Prostate gland (tissue), 2 donors: ENCODE results near the gene MTMR10. TPM values are rescaled to one million over a fixed set of nuclear protein-coding genes. Genes with fewer than 3 reads are reported as not detected.
A peak's percentile ranks its signal among the peaks of the same experiment; 100 is the strongest.

ENCODE experiments used
- DNase-seq: peaks from one replicate; pipeline ENCODE4 v3.0.0-alpha.2; 2019; ENCODE audit warnings: low spot score
- H3K27ac ChIP-seq, 2 donors: fragments of 200-600 bp; sonication (generic); 2 replicates each; pipeline ENCODE4 v1.5.1; 2017 to 2019
- H3K27me3 ChIP-seq: fragments of 200-600 bp; sonication (generic); replicated peaks from 2 replicates; pipeline ENCODE4 v1.5.1; 2019; ENCODE audit not compliant: insufficient read depth
- H3K36me3 ChIP-seq, 2 donors: fragments of 200-600 bp; sonication (generic); 1 replicate in 1 of 2; 2 replicates in 1 of 2; pipeline versions ENCODE4 v1.5.1 to v1.8.1; 2017 to 2019
- H3K4me1 ChIP-seq: fragments of 200-600 bp; sonication (generic); replicated peaks from 2 replicates; pipeline ENCODE4 v1.5.1; 2019
- H3K4me3 ChIP-seq, 2 donors: fragments of 200-600 bp; sonication (generic); 2 replicates each; pipeline ENCODE4 v1.5.1; 2017 to 2019
- H3K9me3 ChIP-seq: fragments of 200-600 bp; sonication (generic); 2 replicates; pipeline ENCODE4 v1.5.1; 2017
- POLR2A ChIP-seq: fragments of 450-650 bp; IDR thresholded peaks from one replicate; pipeline ENCODE4 v1.6.1; 2016; ENCODE audit warnings: antibody characterized with exemption, mild to moderate bottlenecking
- POLR2AphosphoS5 ChIP-seq: sonication (generic); formaldehyde crosslinking; IDR thresholded peaks from one replicate; pipeline ENCODE4 v1.6.1; 2017; ENCODE audit warnings: antibody characterized with exemption
- WGBS: methylation state at CpG from one replicate; pipeline ENCODE4 v1.1.5; 2018; 5-methylcytosine and 5-hydroxymethylcytosine counted together
- intact Hi-C: fragments of 100-400 bp; cut with DNase I; formaldehyde crosslinking; loops from one replicate; pipeline ENCODE4 v1.14.2; 2022
- total RNA-seq, 2 donors: library from RNA; depleted of rRNA; stranded (reverse); fragments of >200 nt; gene quantifications; one replicate each; pipeline ENCODE4 v1.1.0, GENCODE V29; 2016
- TF ChIP-seq, protein P1 (sequence below), 4 experiments: fragments of 200-600 bp in 2 of 4; fragments of 450-650 bp in 2 of 4; sonication (generic) in 2 of 4; IDR thresholded peaks; 1 replicate in 3 of 4; 2 replicates in 1 of 4; pipeline ENCODE4 v1.5.1; 2016 to 2019; ENCODE audit warnings: antibody characterized with exemption in 4 of 4, mild to moderate bottlenecking in 2 of 4, moderate library complexity in 2 of 4

MTMR10 gene
- total RNA-seq, 2 donors from 2014 or later = 32.5 to 35.2 TPM

DNA sequence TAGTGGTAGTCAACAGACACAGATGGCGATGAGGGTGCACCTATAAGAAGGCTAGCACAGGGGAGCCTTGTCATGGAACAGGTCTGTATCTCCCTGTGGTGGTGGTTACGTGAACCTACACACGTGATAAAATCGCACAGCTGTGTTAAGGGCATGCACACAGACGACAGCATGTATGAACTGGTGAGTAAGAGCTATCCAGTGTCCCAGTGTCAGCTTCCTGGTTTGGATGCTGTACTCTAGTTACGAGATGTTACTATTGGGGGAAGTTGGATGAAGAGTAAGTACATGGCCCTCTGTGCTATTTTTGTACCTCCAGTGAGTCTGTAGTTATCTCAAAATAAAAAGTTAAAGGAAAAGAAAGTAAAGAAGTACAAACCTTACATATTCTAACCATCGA lies 38.2 kb downstream of the MTMR10 start:
- Histone ChIP-seq H3K9me3 (no peaks in the 10 kb centered on the region), H3K27ac (no peak overlapping the region), H3K4me3 (no peak overlapping the region), H3K36me3 (peaks cover 4 to 13% of the 10 kb centered on the region in 2 donors), H3K27me3 (no peaks in the 10 kb centered on the region), H3K4me1 (no peaks in the 10 kb centered on the region)
- intact Hi-C loops = no loop called here
- WGBS = 93% methylated on average over 7 of the region's 7 CpGs
- TF ChIP-seq, protein P1, sequence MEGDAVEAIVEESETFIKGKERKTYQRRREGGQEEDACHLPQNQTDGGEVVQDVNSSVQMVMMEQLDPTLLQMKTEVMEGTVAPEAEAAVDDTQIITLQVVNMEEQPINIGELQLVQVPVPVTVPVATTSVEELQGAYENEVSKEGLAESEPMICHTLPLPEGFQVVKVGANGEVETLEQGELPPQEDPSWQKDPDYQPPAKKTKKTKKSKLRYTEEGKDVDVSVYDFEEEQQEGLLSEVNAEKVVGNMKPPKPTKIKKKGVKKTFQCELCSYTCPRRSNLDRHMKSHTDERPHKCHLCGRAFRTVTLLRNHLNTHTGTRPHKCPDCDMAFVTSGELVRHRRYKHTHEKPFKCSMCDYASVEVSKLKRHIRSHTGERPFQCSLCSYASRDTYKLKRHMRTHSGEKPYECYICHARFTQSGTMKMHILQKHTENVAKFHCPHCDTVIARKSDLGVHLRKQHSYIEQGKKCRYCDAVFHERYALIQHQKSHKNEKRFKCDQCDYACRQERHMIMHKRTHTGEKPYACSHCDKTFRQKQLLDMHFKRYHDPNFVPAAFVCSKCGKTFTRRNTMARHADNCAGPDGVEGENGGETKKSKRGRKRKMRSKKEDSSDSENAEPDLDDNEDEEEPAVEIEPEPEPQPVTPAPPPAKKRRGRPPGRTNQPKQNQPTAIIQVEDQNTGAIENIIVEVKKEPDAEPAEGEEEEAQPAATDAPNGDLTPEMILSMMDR (IDR thresholded peaks at IDR 0.05) = no peak
- TF ChIP-seq POLR2A = no peak
- TF ChIP-seq POLR2AphosphoS5 = no peak
- DNase-seq = no peak

DNA sequence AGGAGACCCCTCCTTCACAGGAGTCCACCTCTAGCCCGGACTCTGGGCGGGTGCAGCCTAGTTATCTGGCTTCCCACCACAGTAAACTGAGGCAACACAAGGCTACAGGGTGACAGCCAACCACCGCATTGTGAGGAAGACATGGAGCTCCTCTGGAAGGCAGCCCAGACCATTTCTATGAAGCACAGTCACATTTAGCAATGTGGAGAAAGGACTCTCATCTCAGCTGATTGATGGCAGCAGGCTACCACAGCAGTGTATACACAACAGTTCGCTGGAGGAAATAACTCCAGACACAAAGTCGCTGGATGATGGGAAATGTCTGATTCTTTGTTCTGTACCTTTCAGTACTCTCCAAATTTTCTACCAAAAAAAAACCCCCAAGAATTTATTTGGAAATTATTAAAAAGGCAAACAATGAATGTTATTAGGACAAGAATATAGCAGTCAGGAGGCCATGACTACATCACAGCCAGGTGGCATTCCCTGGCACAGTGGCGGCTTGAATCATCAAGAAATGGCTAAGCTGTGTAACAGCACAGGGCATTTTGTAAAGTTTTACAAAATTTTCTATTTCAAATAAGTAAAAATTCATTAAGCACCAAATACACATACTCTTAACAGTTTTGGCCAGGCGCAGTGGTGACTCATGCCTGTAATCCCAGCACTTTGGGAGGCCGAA lies 47.6 kb downstream of the MTMR10 start:
- peaks cover 5% of the 10 kb centered on the region for H3K4me1 ChIP-seq
- DNase-seq = no peak
- H3K9me3 ChIP-seq = no peaks in the 10 kb centered on the region
- peak overlapping the region in 1 of 2 donors; percentile 8 for H3K27ac ChIP-seq
- H3K27me3 ChIP-seq = no peaks in the 10 kb centered on the region
- peaks cover 4 to 16% of the 10 kb centered on the region in 2 donors for H3K36me3 ChIP-seq
- no peak for TF ChIP-seq POLR2AphosphoS5
- no peak for TF ChIP-seq POLR2A
- TF ChIP-seq, protein P1 (IDR thresholded peaks at IDR 0.05) = no peak
- 90% methylated on average over 8 of the region's 8 CpGs for WGBS
- H3K4me3 ChIP-seq = no peak overlapping the region
- intact Hi-C loops = no loop called here

DNA sequence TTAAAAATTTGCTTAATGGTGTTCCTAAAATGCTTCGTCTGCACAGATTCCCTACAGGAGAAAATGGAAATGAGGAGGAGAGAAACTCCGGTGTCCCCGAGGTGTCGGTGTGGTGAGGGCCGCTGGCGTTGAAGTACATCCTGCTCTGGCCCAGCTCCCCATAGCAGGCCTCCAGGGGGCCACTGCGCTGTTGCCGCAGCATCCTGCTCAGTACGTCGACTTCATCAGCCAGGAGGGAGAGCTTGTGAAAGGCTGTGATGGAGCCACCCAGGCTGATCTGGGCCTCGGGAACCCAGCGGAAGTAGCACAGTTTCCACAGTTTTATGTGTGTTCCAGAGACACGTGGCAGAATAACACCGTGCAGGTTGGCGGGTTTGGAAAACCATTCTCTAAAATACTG lies 49.9 kb downstream of the MTMR10 start:
- Histone ChIP-seq H3K27ac (no peak overlapping the region), H3K36me3 (peaks cover 4 to 16% of the 10 kb centered on the region in 2 donors), H3K4me3 (no peak overlapping the region), H3K4me1 (no peaks in the 10 kb centered on the region), H3K27me3 (no peaks in the 10 kb centered on the region), H3K9me3 (no peaks in the 10 kb centered on the region)
- TF ChIP-seq POLR2AphosphoS5 (no peak), POLR2A (no peak)
- TF ChIP-seq, protein P1 (IDR thresholded peaks at IDR 0.05) = no peak
- intact Hi-C loops = no loop called here
- WGBS = 84% methylated on average over 15 of the region's 15 CpGs
- DNase-seq = no peak

DNA sequence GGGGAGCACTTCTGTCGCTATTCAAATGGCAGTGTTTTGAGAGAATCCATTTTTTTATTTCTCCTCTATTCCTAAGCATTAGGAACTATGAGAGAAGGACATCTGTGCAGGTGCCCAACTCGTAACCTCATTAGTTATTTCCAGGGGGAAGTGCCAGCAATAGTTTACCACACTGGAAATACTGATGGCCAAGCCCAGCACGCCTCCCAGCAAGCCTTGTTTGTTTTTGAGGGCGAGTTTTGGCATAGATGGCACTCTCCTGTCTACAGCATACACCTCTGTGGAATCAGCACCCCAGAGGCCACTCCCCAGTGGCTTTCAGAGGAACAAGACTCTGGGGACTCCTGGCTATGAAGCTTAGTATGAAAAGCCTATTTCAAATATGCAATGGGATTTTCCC lies 51.1 kb downstream of the MTMR10 start:
- peak; percentile 75 for DNase-seq
- Histone ChIP-seq H3K27me3 (no peaks in the 10 kb centered on the region), H3K4me1 (no peaks in the 10 kb centered on the region), H3K4me3 (no peak overlapping the region), H3K27ac (peak overlapping the region; percentile 20 to 42), H3K9me3 (no peaks in the 10 kb centered on the region), H3K36me3 (peaks cover under 1 to 13% of the 10 kb centered on the region in 2 donors)
- 53% methylated on average over 4 of the region's 4 CpGs for WGBS
- TF ChIP-seq POLR2AphosphoS5 (peak; percentile 40), POLR2A (no peak)
- TF ChIP-seq, protein P1 (IDR thresholded peaks at IDR 0.05) = peak in 2 of 4 experiments; percentile 15 to 16
- intact Hi-C loops = no loop called here

DNA sequence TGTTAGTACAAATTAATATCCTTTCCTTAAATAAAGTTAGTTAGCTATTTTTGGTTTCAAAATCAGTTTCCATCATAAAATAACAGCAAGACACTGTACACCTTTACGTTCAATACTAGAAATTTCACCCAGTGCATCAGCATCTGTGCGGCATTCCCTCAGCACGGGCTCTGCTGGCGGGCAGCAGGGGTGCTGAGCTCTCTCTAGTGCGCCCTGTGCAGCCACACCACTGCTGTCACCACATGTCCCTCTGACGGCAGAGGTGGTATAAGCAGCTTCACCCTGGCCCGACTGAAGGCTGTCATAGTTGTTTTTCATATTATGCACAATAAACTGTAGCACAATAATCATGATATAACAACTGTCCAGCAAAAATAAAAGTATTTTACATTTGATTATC lies 52.3 kb downstream of the MTMR10 start:
- intact Hi-C loops = no loop called here
- TF ChIP-seq POLR2AphosphoS5 (no peak), POLR2A (no peak)
- TF ChIP-seq, protein P1 (IDR thresholded peaks at IDR 0.05) = no peak
- Histone ChIP-seq H3K4me3 (no peak overlapping the region), H3K27ac (no peak overlapping the region), H3K9me3 (no peaks in the 10 kb centered on the region), H3K36me3 (peaks cover 0 to 13% of the 10 kb centered on the region in 2 donors), H3K27me3 (no peaks in the 10 kb centered on the region), H3K4me1 (no peaks in the 10 kb centered on the region)
- WGBS = 94% methylated on average over 7 of the region's 7 CpGs
- DNase-seq = no peak
